K562 (cell line): ENCODE measurements around the gene CLDN5. TPM values are rescaled to one million over a fixed set of nuclear protein-coding genes. Genes with fewer than 3 reads are reported as not detected.

Source experiments
- CREB1 ChIP-seq, 2 experiments: sonication (generic) in 1 of 2; formaldehyde crosslinking in 1 of 2; IDR thresholded peaks; 2 replicates each; pipeline versions ENCODE4 v1.6.1 to v1.8.0; 2012 to 2022; ENCODE audit warnings: inconsistent platforms in 1 of 2, mild to moderate bottlenecking in 1 of 2, missing genetic modification reagents in 1 of 2, moderate library complexity in 1 of 2
- MED1 ChIP-seq: sonication (generic); formaldehyde crosslinking; IDR thresholded peaks from 2 replicates; pipeline ENCODE4 v1.8.1; 2023; ENCODE audit warnings: missing genetic modification reagents, borderline replicate concordance
- MIER1 ChIP-seq: fragments of 450-650 bp; IDR thresholded peaks from 2 replicates; pipeline ENCODE4 v1.6.1; 2016; ENCODE audit warnings: antibody characterized with exemption, mild to moderate bottlenecking, low read depth
- REST ChIP-seq, 2 experiments: fragments of 450-650 bp; formaldehyde crosslinking in 1 of 2; IDR thresholded peaks; 2 replicates each; pipeline versions ENCODE4 v1.4.0 to v1.6.1; 2014 to 2020; ENCODE audit warnings: mild to moderate bottlenecking in 2 of 2, borderline replicate concordance in 1 of 2, low read depth in 1 of 2
- RREB1 ChIP-seq: fragments of 250-450 bp; sonication (Bioruptor Pico); IDR thresholded peaks from 2 replicates; pipeline ENCODE4 v1.4.0; 2020
- SIN3B ChIP-seq: fragments of 450-650 bp; IDR thresholded peaks from 2 replicates; pipeline ENCODE4 v1.6.1; 2017; ENCODE audit warnings: low read depth, mild to moderate bottlenecking, moderate library complexity
- ZKSCAN1 ChIP-seq: fragments of 150-350 bp; IDR thresholded peaks from 2 replicates; pipeline ENCODE4 v1.6.1; 2016; ENCODE audit warnings: low read depth, low read length
- ZNF143 ChIP-seq: sonication (generic); formaldehyde crosslinking; IDR thresholded peaks from 2 replicates; pipeline ENCODE4 v1.9.0; 2022; ENCODE audit warnings: mild to moderate bottlenecking, missing genetic modification reagents
- ZNF212 ChIP-seq: fragments of 450-650 bp; formaldehyde crosslinking; IDR thresholded peaks from 2 replicates; pipeline ENCODE4 v1.4.0; 2020; ENCODE audit warnings: mild to moderate bottlenecking
- polyA plus RNA-seq, 8 experiments: library from polyadenylated mRNA; depleted of rRNA in 4 of 8; stranded (reverse) in 5 of 8; unstranded in 3 of 8; fragments of >200 nt; fragmentation: Nextera tagmentation in 2 of 8; fragmentation: Illumina TruSeq in 1 of 8; extraction: Ambion mirVana in 2 of 8; extraction: Trizol in 1 of 8; gene quantifications; 2 replicates each; pipeline versions ENCODE4 v1.2.1 to v1.2.3, GENCODE V29; 2011 to 2014; ENCODE audit warnings: inconsistent platforms in 1 of 8, missing spikeins in 1 of 8
- total RNA-seq, 7 experiments: library from RNA; depleted of rRNA in 6 of 7; stranded (reverse); fragments of >200 nt in 6 of 7; fragmentation: Illumina TruSeq in 2 of 7; extraction: Trizol in 2 of 7; gene quantifications; 2 replicates each; pipeline versions ENCODE4 v1.2.1 to v1.2.3, GENCODE V29; 2011 to 2021; ENCODE audit warnings: low replicate concordance in 1 of 7

The CLDN5 gene
- total and polyA plus RNA-seq, 9 of the 15 experiments (the other 6 are each of a cell fraction or from before 2014, with no cell fraction given) = 0.20 TPM; not detected in 8

GRCh38 chr22:19495562-19496323 lies 28.5 kb downstream of the CLDN5 start (continued):
- TF ChIP-seq REST (IDR thresholded peaks at IDR 0.05; ENCODE audit: borderline replicate concordance) = peak; percentile 38; the same call in 1 of the 2 replicates
- TF ChIP-seq REST (CRISPR knock-in tag; IDR thresholded peaks at IDR 0.05; ENCODE audit: low read depth) = no peak
- no peak for TF ChIP-seq ZNF212 (CRISPR knock-in tag)
- TF ChIP-seq CREB1 (IDR thresholded peaks at IDR 0.05) = no peak
- peak; percentile 13; the same call in 1 of the 2 replicates for TF ChIP-seq CREB1 (CRISPR knock-in tag; IDR thresholded peaks at IDR 0.05)
- TF ChIP-seq ZNF143 (CRISPR knock-in tag) = no peak
- TF ChIP-seq ZKSCAN1 = no peak
- TF ChIP-seq MIER1 = no peak
- TF ChIP-seq RREB1 = 0 out of 2 replicates have a peak, but pooled peaks have one; percentile 48
- 0 out of 2 replicates have a peak, but pooled peaks have one; percentile 30 for TF ChIP-seq SIN3B
- TF ChIP-seq MED1 (CRISPR knock-in tag) = 0 out of 2 replicates have a peak, but pooled peaks have one; percentile 89
